HG02678 (cell line): ENCODE data around the gene SLC12A5.
"Not testable (repeated sequence)": the region's sequence is repeated elsewhere in the genome, so short reads cannot be mapped to it uniquely, and the experiment has no call there.

Experiments used
- ATAC-seq: cut with Tn5 transposase; IDR thresholded peaks from one replicate; pipeline ENCODE4 v1.9.1; 2021; ENCODE audit warnings: mild to moderate bottlenecking, moderate library complexity; ENCODE audit not compliant: unreplicated experiment

SLC12A5 gene

DNA sequence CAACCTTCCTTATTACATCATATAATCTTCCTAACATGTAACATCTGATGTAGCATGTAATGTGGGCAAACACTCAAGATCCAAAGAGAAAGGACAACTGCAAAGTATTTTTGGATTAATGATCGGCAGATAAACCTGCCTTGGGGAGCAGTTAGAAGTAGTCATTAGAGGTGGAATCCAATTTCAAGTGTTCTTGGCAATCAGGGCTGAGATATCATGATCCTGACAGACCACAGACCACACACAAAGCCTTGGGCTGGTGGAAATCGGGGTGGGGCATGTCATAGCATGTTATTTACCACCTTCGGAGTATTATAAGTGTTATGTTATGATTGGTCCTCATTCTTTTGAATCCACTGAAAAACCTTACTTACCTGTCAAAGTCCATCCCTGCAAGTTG is 44.4 kb downstream of the SLC12A5 start:
- ATAC-seq = no peak

DNA sequence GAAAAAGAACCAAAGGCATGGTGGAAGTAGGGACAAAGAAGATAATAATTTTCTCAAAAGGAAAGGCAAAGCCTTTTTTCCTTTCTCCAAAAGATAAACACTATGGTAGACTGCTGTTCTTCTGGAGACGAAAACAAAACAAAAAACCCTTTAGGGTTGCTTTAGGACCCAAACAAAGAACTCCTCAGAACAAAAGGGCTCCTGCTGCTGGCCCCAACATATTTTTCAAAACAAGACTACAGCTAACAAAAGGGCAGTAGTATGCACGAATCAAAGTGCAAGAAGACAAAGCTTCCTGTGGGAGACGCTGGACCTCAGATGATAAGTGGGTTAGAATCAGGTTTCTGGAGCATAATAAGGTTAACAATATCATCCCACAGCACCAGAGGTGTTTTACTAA is 45.0 kb downstream of the SLC12A5 start:
- ATAC-seq = no peak

DNA sequence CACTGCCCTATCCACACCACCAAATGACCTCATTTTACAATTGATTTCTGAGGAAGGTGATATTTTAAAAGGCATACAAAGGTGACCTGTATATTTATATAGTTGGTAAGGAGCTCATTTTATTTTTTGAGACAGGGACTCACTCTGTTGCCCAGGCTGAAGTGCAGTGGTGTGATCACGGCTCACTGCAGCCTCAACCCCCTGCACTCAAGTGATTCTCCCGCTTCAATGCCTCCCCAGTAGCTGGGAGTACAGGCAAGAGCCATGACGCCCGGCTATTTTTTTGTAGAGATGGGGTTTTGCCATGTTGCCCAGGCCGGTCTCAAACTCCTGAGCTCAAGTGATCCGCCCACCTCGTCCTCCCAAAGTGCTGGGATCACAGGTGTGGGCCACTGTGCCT is 47.8 kb downstream of the SLC12A5 start:
- no peak for ATAC-seq

DNA sequence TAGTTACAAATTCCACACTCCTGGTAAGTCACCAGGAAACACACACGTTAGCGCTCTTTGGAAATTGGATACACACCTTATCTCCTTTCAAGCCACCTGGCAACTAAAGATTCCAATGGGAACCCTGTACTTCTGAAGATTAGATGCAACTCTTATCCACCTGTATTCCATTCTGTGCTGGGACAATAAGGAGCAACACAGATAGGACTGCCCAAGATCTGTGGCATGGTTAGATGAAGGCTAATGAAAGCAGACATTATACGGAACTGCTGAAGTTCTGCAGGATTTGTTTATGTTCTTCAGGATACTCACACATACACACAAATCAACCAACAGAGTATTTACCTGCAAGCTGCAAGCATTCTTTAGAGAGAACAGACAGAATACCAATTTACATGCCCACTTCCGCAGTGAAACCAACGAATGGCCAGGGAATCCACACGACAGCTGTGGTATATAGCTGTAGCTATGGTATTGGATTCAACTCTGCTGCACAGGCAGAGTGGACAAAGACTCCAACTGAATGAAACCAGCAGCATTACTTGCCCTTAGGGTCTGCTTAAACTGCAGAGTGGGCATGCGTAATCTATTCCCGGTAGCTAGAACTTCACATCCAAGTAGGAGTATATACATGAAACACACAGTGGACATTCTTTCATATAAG is 48.8 kb downstream of the SLC12A5 start:
- no peak for ATAC-seq

DNA sequence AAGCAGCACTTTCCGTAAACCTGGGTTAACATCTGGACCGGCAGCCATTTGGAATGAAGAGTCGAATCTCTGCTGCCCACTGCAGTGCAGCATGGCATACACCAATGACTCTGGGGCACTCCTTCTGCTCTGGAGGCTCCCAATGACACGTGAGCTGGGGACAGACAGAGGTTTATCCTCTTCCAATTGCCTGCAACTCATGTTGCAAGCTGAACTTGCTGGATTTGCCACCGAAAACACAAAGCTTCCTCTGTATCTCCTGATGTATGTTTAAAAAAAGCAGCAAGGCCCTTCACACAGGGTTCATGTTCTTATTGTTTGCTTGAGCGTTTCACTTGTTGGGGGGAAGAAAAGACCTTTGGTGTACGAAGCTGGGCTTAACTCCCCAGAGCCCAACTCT is 49.9 kb downstream of the SLC12A5 start:
- no peak for ATAC-seq

DNA sequence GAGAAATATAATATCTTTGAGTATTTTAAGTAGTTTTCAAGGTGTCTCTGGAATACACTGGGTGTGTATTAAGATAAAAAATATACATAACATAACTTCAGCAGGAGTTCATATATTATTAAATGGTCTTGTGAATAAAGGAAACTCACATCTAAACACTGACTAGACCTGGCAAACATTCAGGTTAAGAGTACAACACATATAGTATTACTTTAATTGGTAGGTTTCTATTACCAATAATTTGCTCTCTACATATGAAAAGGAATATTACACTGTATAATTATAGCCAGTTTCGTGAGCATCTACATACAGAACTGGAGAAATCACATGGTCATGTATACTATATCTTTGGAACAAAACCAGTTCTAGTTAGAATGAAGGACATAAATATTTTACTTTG is 52.1 kb downstream of the SLC12A5 start:
- no peak for ATAC-seq

DNA sequence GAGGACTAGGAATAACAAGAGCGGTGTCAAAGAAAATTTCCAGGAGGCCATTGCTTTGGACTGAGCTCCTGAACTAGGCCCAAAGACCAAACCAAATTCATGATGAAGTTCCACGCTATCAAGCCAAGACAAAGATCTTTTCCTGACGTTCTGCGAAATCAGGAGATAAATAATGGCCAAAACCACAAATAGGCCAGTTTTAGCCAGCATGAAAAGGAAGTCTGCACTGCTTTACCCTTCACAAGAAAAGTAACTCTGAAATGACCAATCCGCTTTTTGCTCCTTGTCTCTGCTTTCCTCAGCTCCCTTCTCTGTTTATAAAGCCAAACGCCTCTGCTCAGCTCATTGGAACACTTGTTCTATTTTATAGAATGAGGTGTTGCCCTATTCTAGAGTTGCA is 54.1 kb downstream of the SLC12A5 start:
- ATAC-seq = no peak

DNA sequence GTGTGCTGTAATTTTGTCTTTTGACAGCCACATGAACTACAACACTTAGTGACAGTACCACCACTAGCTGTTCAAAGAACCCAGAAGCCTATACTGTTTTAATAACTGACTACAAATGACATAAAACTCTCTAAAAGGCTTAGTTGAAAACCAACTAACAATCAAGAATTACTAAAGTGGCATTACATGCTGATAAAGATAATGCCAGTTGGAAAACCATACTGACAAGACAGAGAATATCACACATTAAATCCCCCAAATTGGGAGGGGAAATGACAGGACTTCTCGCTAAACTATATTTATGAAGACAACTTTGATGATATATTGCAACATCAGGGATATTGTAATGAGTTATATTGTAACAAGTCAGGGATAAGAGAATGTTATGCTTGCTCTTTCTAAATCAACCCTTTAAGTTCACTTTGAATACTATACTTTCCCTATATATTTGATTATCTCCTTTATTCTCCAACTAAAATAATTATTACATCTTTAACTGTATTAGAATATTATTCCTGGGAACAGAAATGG is 54.6 kb downstream of the SLC12A5 start:
- no peak for ATAC-seq

DNA sequence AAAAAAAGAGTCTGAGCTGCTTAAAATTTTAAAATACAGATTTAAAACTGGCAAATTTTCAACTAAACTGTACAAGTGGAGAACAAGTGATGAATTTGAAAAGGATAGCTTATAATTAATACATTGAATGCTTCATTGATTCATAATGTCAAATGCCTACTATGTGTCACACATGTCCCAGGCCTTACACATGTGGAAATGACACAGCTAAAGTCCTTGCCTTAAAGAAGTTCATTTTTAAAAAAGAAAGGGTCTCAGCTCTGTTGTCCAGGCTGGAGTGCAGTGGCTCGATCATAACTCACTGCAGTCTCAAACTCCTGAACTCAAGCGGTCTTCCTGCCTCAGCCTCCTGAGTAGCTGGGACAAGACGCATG is 55.8 kb downstream of the SLC12A5 start:
- ATAC-seq = no peak

DNA sequence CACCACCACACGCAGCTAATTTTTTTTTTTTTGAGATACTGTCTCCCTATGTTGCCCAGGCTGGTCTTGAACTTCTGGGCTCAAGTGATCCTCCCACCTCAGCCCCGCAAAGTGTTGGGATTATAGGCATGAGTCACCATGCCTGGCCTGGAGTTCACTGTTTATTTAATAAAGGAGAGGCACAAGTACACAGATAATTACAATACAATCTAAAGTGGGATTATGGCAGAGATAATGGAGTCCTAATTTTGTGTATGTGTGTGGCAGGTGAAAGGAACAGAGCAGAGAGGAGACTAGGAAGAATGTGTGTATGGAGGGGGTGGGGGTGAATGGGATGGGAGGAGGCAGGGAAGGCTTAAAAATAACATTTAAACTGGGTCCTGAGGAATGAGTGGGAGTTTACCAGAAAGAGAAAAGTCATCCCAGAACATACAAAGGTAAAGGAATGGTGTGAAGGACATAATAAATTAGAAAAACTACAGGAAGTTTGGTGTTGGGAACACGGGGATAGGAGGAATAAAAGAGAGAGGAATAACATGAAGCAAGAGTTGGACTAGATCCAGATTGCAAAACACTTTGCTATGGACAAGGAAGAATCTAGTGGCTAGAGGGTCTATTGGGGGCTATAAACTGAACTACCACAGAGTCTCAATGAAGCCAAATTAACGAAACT is 56.3 kb downstream of the SLC12A5 start:
- no peak for ATAC-seq

DNA sequence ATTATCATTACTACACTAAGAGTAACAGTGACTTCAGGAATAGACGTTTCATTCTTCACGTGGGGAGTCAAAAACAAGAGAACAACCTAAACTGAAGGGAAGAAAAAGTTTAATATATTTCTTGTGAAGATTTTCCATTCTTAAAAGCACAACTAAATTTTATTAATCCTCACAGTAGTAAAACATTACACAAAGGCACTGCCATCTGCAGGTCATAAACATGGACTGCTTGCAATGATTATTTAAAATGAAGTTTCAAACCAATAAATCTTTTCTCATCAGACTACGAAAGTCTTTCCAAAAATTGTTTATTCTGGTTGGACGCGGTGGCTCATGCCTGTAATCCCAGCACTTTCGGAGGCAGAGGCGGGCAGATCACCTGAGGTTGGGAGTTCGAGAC is 58.1 kb downstream of the SLC12A5 start:
- no peak for ATAC-seq

DNA sequence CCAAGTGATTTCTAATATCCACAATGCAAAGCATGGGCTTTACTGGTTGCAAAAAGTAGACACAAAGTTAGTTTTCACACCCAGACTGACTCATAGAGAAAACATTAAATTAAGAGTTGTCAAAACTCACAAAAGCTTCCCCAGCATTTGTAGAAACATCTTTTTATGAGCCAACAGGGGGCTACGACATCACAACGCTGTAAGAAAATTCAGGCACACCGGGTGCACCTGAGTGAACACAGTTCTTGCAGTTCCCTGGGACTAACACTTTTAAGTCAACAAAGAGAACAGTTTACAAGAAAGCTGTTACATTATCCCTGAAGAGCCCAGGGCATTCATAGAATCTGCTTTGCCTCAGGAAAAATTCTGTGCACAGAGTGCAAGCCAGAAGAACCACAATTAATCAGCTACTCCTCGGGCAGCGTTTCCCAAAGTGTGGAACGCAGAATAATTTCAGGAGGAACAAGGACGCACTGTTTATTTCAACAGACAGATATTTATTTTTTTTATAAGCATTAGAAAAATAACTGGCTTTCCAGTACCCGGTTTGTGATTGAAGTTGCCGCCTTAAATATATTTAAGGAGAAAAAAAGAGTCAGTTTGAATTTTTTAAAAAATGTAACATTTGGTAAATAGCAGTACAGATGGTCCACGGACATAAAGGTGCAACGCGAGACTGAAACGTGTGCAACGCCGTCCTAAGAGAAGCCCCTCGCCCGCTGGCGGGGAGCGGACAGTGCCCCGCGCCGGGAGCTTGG is 59.6 kb downstream of the SLC12A5 start:
- no peak for ATAC-seq

DNA sequence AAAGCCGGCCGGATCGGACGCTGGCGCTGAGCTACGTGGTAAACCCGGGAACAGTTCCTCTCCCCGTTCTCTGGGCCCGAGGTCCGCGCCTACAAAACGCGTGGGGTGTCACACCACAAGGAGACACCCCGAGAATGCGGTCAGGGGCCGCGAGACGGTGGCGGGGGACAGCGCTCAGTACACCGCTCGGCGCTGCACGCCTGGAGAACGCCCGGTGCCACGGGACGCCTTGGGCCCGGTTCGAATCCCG is 60.1 kb downstream of the SLC12A5 start:
- peak; percentile 26 for ATAC-seq

DNA sequence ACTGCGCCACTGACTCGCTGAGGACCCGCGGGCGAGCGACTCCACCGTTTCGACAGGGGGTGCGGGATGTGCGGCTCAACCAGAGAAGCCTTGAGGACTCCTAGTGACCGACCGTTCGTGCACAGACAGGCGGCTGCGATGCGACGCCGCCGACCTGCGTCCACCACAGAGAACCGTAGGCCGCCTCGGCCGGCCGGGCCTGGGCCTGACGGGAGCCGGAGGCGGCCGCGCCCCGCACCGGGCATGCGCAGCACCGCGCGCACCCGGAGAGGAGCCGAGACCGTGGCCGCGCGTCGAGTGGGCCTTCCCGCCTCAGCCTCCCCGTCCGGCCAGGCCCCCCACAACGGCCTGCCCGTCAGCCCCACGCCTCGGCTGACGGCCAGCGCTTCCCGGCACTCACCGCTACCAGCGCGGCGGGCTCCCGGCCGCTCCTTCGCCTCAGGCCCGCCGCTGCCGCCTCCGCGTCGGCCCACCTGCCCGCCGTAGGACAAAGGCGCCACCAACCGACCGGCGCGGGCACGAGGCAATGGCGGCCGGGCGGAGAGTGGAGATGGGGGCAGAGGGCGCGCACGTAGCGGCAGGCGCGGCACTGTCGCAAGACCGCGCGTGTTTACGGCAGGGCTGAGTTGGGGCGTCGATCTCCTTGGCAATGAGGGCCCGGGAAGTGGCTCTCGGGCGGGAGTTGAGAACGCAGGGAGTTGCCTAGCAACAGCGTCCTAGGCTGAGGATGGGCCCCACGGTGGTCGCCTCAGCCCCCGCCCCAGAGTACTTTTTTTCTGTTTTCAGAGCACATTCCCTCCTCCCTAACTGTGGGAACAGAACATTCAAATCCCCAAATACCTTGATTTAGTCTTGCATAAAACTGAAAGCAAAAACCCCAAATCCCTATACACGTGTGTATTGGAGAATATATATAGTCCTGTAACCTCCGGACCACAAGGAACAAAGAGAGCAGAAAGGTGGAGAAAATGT is 60.7 kb downstream of the SLC12A5 start, which contains the start of gene NCOA5:
Gene NCOA5, minus strand, starts transcription at position 546 of the 972 bp plus-strand sequence. CDS start 10,538 bp downstream, outside the sequence.
- ATAC-seq = peak; percentile 87

DNA sequence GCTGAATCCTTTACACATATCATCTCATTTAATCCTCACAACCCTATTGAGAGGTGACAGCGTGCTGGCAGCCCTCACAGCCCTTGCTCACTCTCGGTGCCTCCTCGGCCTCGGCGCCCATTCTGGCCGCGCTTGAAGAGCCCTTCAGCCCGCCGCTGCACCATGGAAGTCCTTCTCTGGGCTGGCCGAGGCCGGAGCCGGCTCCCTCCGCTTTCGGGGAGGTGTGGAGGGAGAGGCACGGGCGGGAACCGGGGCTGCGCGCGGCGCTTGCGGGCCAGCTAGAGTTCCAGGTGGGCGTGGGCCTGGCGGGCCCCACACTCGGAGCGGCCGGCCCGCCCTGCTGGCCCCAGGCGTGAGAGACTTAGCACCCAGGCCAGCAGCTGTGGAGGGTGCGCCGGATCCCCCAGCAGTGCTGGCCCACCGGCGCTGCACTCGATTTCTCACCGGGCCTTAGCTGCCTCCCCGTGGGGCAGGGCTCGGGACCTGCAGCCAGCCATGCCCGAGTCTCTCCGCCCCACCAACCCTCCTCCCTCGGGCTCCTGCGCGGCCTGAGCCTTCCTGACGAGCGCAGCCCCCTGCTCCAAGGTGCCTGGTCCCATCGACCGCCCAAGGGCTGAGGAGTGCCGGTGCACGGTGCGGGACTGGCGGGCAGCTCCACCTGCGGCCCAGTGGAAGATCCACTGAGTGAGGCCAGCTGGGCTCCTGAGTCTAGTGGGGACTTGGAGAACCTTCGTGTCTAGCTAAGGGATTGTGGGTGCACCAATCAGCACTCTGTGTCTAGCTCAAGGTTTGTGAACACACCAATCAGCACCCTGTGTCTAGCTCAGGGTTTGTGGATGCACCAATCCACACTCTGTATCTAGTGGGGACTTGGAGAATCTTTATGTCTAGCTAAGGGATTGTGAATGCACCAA is 62.9 kb downstream of the SLC12A5 start:
- ATAC-seq = not testable (repeated sequence)

DNA sequence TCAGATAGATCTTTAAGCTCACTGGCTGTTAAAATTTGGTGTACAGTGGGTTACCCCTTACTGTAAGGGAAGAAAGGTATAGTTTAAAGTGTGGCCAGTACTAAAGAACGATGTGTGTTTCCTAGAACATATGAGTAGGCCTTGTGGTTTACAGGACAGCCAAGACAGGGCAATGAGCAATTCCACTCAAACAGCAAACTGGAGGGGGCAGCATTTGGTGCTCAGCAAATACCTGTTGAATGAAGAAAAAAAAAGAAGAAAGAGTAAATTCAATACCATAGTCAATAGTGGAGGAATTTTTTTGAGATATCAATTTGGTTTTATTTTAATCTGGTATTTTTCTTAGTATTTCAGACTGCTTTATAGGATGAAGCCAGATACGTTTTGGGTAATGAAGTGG is 64.5 kb downstream of the SLC12A5 start:
- no peak for ATAC-seq

DNA sequence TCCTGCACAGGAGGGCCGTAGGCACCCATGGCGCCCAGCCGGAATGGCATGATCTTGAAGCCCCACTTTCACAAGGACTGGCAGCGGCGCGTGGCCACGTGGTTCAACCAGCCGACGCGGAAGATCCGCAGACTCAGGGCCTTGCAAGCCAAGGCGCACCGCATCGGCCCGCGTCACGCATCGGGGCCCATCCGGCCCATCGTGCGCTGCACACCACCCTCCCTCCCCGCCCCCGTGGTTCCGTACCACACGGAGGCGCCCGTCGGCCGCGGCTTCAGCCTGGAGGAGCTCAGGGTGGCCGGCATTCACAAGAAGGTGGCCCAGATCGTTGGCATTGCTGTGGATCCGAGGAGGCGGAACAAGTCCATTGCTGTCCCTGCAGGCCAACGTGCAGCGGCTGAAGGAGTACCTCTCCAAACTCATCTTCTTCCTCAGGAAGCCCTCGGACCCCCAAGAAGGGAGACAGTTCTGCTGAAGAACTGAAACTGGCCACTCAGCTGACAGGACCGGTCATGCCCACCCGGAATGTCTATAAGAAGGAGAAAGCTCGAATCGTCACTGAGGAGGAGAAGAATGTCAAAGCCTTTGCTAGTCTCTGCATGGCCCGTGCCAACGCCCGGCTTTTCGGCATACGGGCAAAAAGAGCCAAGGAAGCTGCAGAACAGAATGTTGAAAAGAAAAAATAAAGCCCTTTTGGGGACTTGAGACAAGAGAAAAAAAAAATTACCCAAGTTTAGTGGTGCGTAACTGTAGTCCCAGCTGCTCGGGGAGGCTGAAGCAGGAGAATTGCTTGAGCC is 70.7 kb downstream of the SLC12A5 start:
- ATAC-seq = no peak

DNA sequence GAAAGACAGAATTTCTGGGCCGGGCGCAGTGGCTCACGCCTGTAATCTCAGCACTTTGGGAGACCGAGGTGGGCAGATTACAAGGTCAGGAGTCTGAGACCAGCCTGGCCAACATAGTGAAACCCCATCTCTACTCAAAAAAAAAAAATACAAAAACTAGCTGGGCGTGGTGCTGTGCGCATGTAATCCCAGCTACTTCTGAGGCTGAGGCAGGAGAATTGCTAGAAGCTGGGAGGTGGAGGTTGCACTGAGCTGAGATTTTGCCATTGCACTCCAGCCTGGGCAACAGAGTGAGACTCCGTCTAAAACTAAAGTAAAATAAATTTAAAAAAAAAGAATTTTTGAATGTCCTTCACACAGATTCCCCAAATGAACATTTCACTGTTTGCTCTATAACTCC is 71.4 kb downstream of the SLC12A5 start:
- not testable (repeated sequence) for ATAC-seq

DNA sequence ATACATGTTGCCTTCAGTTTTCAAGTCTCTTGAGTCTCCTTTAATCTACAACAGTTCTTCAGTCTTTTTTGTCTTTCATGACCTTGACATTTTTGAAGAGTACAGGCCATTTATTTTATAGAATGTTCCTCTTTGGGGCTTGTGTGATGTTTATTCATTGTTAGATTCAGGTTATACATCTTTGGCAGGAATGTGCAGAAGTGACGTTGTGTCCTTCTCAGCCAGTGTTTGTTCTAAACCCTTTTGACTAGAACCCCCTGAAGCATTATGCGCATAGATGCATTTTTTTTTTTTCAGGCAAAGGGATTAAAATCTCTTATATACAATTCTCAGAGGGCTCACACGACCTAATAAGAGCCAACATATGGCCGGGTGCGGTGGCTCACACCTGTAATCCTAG is 72.0 kb downstream of the SLC12A5 start:
- ATAC-seq = no peak
